GM19193 (cell line): Measurements from ENCODE around the gene PCP2.

Experiments used
- POLR2A ChIP-seq: IDR thresholded peaks from 4 replicates; pipeline ENCODE4 v1.6.1; 2011; ENCODE audit not compliant: insufficient read depth, insufficient read length; ENCODE audit errors: extremely low read depth

Gene PCP2

GRCh38 chr19:7646426-7646700 lies 12.8 kb upstream of the PCP2 start:
- TF ChIP-seq POLR2A, result no peak

GRCh38 chr19:7645656-7646425 lies 12.3 kb upstream of the PCP2 start:
- TF ChIP-seq POLR2A, result no peak

GRCh38 chr19:7645163-7645562 lies 11.6 kb upstream of the PCP2 start:
- TF ChIP-seq POLR2A, result no peak

DNA sequence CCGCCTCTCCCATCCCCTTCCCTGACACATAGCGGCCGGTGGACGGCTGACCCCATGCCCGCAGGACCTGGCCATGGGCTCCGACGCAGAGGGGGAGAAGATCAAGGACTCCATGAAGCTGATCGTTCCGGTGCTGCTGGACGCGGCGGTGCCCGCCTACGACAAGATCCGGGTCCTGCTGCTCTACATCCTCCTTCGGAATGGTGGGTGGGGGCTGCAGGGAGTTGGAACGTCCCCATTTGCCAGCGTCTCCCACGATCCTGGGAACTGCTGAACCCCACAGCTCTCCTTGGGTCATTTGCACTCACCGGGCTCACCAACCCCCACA lies 11.0 kb upstream of the PCP2 start:
- TF ChIP-seq POLR2A, result no peak

GRCh38 chr19:7643031-7643415 lies 9.5 kb upstream of the PCP2 start:
- no peak for TF ChIP-seq POLR2A

GRCh38 chr19:7642295-7643030 lies 8.9 kb upstream of the PCP2 start:
- TF ChIP-seq POLR2A, result no peak

DNA sequence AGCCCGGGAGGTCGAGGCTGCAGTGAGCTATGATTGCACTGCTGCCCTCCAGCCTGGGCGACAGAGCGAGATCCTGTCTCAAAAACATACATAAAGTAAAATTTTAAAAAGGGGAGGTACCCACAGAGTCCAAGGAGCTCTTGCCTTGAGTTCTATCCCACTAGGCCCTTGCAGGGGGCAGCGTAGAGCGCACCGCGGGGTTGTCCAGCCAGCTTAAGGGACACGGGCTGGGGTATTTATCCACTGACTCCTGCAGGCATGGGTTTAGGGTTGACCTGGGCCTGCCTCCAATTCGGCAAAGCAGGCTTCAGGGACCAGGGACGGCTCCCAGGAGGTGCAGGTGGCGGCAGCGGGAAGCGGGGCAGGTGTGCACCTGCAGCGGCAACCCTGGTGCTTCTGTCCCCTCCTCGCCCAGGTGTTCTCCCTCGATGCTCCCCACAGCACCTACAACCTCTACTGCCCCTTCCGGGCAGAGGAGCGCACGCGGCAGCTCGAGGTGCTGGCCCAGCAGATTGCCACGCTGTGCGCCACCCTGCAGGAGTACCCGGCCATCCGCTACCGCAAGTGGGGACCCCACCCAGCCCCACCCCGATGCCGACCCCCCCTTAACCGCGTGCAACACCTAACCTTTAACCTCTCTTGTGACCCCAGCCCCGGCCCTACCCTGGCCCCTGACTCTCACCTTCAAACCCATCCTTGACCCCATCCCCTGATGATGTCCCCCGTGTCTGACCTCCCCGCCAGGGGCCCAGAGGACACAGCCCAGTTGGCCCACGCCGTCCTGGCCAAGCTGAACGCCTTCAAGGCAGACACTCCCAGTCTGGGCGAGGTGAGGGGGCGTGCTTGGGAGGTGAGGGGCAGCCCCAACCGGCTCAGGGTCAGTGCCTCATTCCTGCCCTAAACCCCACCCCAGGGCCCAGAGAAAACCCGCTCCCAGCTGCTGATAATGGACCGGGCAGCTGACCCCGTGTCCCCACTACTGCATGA lies 8.1 kb upstream of the PCP2 start:
- TF ChIP-seq POLR2A, result no peak

GRCh38 chr19:7640803-7641202 lies 7.3 kb upstream of the PCP2 start:
- no peak for TF ChIP-seq POLR2A

- TF ChIP-seq POLR2A, result no peak
Observed at GRCh38 chr19:7639863-7640348, 6.4 kb upstream of the PCP2 start.

DNA sequence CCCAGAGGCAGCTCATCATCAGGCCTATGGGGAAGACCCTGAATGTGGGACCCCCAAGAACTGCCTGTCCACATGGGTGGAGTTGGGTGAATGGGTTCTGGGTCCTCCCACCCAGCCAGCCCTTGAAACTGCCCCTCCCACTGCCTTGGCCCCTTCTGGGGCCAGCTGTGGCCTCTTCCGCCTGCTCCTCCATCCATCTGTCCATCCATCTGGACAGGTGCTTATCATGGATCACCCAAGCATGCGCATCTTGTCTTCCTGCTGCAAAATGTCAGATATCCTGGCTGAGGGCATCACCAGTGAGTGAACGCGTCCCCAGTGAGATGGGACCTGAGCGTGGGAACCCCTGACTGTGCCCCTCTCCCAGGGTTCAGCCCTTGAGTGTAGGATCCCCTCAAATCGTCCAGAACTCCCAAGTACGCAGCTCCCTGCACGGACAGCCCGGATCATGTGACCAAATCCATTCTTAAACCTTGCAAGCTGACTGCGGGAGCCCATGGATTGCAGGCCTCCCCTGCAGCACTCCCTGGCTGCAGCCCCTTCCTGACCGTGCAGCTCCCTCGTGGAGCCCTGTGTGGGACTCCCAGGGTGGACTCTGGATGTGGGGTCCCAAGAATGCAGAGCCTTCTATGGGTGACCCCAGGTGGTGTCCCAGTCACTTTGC lies 5.4 kb upstream of the PCP2 start:
- TF ChIP-seq POLR2A, result no peak

DNA sequence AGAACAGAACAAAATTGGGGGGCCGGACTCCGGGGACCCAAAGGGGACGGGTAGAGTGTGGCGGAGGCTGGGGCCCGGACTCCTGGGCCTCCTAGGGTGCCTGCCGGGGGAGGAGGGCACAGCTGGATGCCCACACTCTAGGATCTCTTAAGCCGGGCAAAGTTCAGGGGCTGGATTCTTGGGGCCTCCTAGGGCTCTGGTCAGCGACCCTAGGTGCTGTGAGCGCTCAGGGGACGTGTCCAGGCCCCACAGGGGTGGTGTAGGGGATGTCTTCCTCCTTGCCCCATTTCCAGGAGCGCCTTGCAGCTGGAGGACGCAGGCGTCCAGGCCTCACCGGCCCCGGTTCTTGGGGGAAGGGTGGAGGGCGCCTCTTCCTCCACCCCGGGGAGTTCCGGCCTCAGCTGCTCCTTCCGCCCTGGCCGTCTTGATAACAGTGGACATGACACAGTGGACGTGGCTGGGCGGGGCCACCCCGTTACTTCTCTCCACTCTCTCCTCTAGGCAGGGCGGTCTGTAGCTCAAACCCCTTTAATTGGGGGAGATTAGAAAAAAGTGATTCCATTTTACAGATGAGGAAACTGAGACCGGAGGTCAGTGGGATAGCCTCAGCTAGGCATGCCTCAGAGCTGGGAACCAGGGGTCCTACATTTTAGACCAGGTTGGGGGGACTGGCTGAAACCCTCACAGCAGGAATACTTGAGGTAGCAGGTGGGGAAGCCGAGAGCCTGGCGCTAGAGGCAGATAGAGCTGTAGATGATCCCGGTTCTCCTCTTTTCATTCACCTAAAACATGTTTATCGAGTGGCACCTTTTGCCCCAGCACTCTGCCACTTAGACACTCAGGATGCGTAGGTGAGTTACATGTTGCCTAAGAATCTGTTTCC lies 4.1 kb upstream of the PCP2 start:
- TF ChIP-seq POLR2A, result no peak

- peak; percentile 90 for TF ChIP-seq POLR2A
Observed at GRCh38 chr19:7636691-7637373, 3.3 kb upstream of the PCP2 start, which contains the start of gene STXBP2. Gene STXBP2 (plus strand): TSS chr19:7637110. CDS start chr19:7637150, 40 bp downstream.

GRCh38 chr19:7636317-7636690 lies 2.8 kb upstream of the PCP2 start:
- TF ChIP-seq POLR2A, result no peak
